HepG2 (cell line): Measurements from ENCODE around the gene MAP2K6. TPM values are rescaled to one million over a fixed set of nuclear protein-coding genes. Genes with fewer than 3 reads are reported as not detected.

Source experiments
- DZIP1 ChIP-seq: sonication (generic); formaldehyde crosslinking; IDR thresholded peaks from 2 replicates; pipeline ENCODE4 v1.5.0; 2020; ENCODE audit warnings: mild to moderate bottlenecking, missing genetic modification reagents
- JARID2 ChIP-seq: sonication (generic); formaldehyde crosslinking; IDR thresholded peaks from 2 replicates; pipeline ENCODE4 v1.8.1; 2023; ENCODE audit warnings: missing genetic modification reagents, inconsistent platforms; ENCODE audit not compliant: insufficient replicate concordance
- MBD4 ChIP-seq: IDR thresholded peaks from 2 replicates; pipeline ENCODE4 v1.6.1; 2012; ENCODE audit warnings: low read length, inconsistent platforms, borderline replicate concordance
- NFE2L1 ChIP-seq: sonication (generic); formaldehyde crosslinking; IDR thresholded peaks from 2 replicates; pipeline ENCODE4 v1.4.0; 2020; ENCODE audit warnings: missing genetic modification reagents, mild to moderate bottlenecking, borderline replicate concordance
- PPARG ChIP-seq: conservative IDR thresholded peaks from 2 replicates; pipeline ENCODE4 v1.6.1; 2016; ENCODE audit warnings: missing biosample characterization, missing genetic modification reagents
- RCOR2 ChIP-seq: IDR thresholded peaks from 2 replicates; pipeline ENCODE4 v1.6.1; 2016; ENCODE audit warnings: missing biosample characterization, missing genetic modification reagents
- SAP130 ChIP-seq: IDR thresholded peaks from 2 replicates; pipeline ENCODE4 v1.6.1; 2016; ENCODE audit warnings: low read depth
- SOX5 ChIP-seq: IDR thresholded peaks from 2 replicates; pipeline ENCODE4 v1.6.1; 2016; ENCODE audit warnings: borderline replicate concordance
- TEAD2 ChIP-seq: sonication (generic); formaldehyde crosslinking; IDR thresholded peaks from 2 replicates; pipeline ENCODE4 v1.9.0; 2021; ENCODE audit warnings: missing genetic modification reagents
- THAP11 ChIP-seq: IDR thresholded peaks from 2 replicates; pipeline ENCODE4 v1.6.1; 2016; ENCODE audit warnings: missing biosample characterization, missing genetic modification reagents
- TMF1 ChIP-seq: sonication (generic); formaldehyde crosslinking; IDR thresholded peaks from 2 replicates; pipeline ENCODE4 v1.8.1; 2022; ENCODE audit warnings: low read depth, missing genetic modification reagents
- ZFP37 ChIP-seq: sonication (generic); formaldehyde crosslinking; IDR thresholded peaks from 2 replicates; pipeline ENCODE4 v1.4.0; 2020; ENCODE audit warnings: missing genetic modification reagents, borderline replicate concordance
- ZNF124 ChIP-seq: sonication (generic); formaldehyde crosslinking; IDR thresholded peaks from 2 replicates; pipeline ENCODE4 v1.4.0; 2020; ENCODE audit warnings: missing genetic modification reagents
- ZNF225 ChIP-seq: sonication (generic); formaldehyde crosslinking; IDR thresholded peaks from 2 replicates; pipeline ENCODE4 v1.4.0; 2020; ENCODE audit warnings: mild to moderate bottlenecking, missing genetic modification reagents
- ZNF510 ChIP-seq: sonication (generic); formaldehyde crosslinking; IDR thresholded peaks from 2 replicates; pipeline ENCODE4 v1.4.0; 2020; ENCODE audit warnings: low read depth, mild to moderate bottlenecking, missing genetic modification reagents
- ZNF615 ChIP-seq: sonication (generic); formaldehyde crosslinking; IDR thresholded peaks from 2 replicates; pipeline ENCODE4 v1.5.0; 2020; ENCODE audit warnings: mild to moderate bottlenecking, missing genetic modification reagents, borderline replicate concordance
- ZNF788 ChIP-seq: sonication (generic); formaldehyde crosslinking; IDR thresholded peaks from 2 replicates; pipeline ENCODE4 v1.5.0; 2020; ENCODE audit warnings: mild to moderate bottlenecking, missing genetic modification reagents, borderline replicate concordance
- ZSCAN30 ChIP-seq: sonication (generic); formaldehyde crosslinking; IDR thresholded peaks from 2 replicates; pipeline ENCODE4 v1.5.0; 2020; ENCODE audit warnings: mild to moderate bottlenecking, missing genetic modification reagents
- polyA plus RNA-seq, 8 experiments: library from polyadenylated mRNA; depleted of rRNA in 3 of 8; stranded (reverse) in 7 of 8; unstranded in 1 of 8; fragments of >200 nt; fragmentation: Illumina TruSeq in 4 of 8; extraction: Trizol in 4 of 8; gene quantifications; 2 replicates each; pipeline versions ENCODE4 v1.2.1 to v1.2.3, GENCODE V29; 2011 to 2016; ENCODE audit warnings: low read depth in 4 of 8, missing spikeins in 1 of 8, mixed read lengths in 1 of 8; ENCODE audit not compliant: insufficient read depth in 1 of 8
- total RNA-seq, 5 experiments: library from RNA; depleted of rRNA; stranded (reverse); fragments of >200 nt; fragmentation: Illumina TruSeq; extraction: Trizol; gene quantifications; 2 replicates each; pipeline ENCODE4 v1.2.3, GENCODE V29; 2016; ENCODE audit warnings: low read depth in 1 of 5
- TF ChIP-seq, protein P1 (sequence below): IDR thresholded peaks from 2 replicates; pipeline ENCODE4 v1.6.1; 2016; ENCODE audit warnings: missing compliant biosample characterization, missing genetic modification reagents, borderline replicate concordance
- TF ChIP-seq, protein P2 (sequence below): sonication (generic); formaldehyde crosslinking; conservative IDR thresholded peaks from 2 replicates; pipeline ENCODE4 v1.4.0; 2020; ENCODE audit warnings: missing genetic modification reagents
- TF ChIP-seq, protein P3 (sequence below): sonication (generic); formaldehyde crosslinking; IDR thresholded peaks from 2 replicates; pipeline ENCODE4 v1.9.0; 2022; ENCODE audit warnings: missing genetic modification reagents, mild to moderate bottlenecking, borderline replicate concordance
- TF ChIP-seq, protein P4 (sequence below): sonication (generic); formaldehyde crosslinking; IDR thresholded peaks from 2 replicates; pipeline ENCODE4 v1.4.0; 2020; ENCODE audit warnings: missing genetic modification reagents

Gene MAP2K6
- total and polyA plus RNA-seq, 2 of the 13 experiments (the other 11 are each of a cell fraction or from before 2014, with no cell fraction given): 5.1 to 33.6 TPM

GRCh38 chr17:69390795-69391501, 23.5 kb upstream of the MAP2K6 start (continued):
- TF ChIP-seq DZIP1 (CRISPR knock-in tag): no peak
- peak; percentile 60; the same call in 1 of the 2 replicates for TF ChIP-seq THAP11 (CRISPR knock-in tag)
- no peak for TF ChIP-seq JARID2 (CRISPR knock-in tag)
- no peak for TF ChIP-seq ZFP37 (CRISPR knock-in tag)
- TF ChIP-seq SOX5 (CRISPR knock-in tag): peak; percentile 64; the same call in 1 of the 2 replicates
- TF ChIP-seq ZNF615 (CRISPR knock-in tag): no peak
- TF ChIP-seq, protein P1, sequence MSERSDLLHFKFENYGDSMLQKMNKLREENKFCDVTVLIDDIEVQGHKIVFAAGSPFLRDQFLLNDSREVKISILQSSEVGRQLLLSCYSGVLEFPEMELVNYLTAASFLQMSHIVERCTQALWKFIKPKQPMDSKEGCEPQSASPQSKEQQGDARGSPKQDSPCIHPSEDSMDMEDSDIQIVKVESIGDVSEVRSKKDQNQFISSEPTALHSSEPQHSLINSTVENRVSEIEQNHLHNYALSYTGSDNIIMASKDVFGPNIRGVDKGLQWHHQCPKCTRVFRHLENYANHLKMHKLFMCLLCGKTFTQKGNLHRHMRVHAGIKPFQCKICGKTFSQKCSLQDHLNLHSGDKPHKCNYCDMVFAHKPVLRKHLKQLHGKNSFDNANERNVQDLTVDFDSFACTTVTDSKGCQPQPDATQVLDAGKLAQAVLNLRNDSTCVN: no peak
- no peak for TF ChIP-seq ZNF788 (CRISPR knock-in tag)
- TF ChIP-seq PPARG (CRISPR knock-in tag): no peak
- TF ChIP-seq, protein P2, sequence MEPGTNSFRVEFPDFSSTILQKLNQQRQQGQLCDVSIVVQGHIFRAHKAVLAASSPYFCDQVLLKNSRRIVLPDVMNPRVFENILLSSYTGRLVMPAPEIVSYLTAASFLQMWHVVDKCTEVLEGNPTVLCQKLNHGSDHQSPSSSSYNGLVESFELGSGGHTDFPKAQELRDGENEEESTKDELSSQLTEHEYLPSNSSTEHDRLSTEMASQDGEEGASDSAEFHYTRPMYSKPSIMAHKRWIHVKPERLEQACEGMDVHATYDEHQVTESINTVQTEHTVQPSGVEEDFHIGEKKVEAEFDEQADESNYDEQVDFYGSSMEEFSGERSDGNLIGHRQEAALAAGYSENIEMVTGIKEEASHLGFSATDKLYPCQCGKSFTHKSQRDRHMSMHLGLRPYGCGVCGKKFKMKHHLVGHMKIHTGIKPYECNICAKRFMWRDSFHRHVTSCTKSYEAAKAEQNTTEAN: no peak
- no peak for TF ChIP-seq TEAD2 (CRISPR knock-in tag)
- no peak for TF ChIP-seq ZNF124 (CRISPR knock-in tag)
- peak; percentile 45; the same call in 1 of the 2 replicates for TF ChIP-seq SAP130 (CRISPR knock-in tag)
- TF ChIP-seq ZSCAN30 (CRISPR knock-in tag): no peak
- TF ChIP-seq ZNF225 (CRISPR knock-in tag): no peak
- TF ChIP-seq ZNF510 (CRISPR knock-in tag): 0 out of 2 replicates have a peak, but pooled peaks have one; percentile 66
- TF ChIP-seq TMF1 (CRISPR knock-in tag): no peak
- TF ChIP-seq, protein P3, sequence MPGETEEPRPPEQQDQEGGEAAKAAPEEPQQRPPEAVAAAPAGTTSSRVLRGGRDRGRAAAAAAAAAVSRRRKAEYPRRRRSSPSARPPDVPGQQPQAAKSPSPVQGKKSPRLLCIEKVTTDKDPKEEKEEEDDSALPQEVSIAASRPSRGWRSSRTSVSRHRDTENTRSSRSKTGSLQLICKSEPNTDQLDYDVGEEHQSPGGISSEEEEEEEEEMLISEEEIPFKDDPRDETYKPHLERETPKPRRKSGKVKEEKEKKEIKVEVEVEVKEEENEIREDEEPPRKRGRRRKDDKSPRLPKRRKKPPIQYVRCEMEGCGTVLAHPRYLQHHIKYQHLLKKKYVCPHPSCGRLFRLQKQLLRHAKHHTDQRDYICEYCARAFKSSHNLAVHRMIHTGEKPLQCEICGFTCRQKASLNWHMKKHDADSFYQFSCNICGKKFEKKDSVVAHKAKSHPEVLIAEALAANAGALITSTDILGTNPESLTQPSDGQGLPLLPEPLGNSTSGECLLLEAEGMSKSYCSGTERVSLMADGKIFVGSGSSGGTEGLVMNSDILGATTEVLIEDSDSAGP (CRISPR knock-in tag): no peak
- TF ChIP-seq MBD4: no peak
- no peak for TF ChIP-seq RCOR2 (CRISPR knock-in tag)
- TF ChIP-seq NFE2L1 (CRISPR knock-in tag): no peak
- TF ChIP-seq, protein P4, sequence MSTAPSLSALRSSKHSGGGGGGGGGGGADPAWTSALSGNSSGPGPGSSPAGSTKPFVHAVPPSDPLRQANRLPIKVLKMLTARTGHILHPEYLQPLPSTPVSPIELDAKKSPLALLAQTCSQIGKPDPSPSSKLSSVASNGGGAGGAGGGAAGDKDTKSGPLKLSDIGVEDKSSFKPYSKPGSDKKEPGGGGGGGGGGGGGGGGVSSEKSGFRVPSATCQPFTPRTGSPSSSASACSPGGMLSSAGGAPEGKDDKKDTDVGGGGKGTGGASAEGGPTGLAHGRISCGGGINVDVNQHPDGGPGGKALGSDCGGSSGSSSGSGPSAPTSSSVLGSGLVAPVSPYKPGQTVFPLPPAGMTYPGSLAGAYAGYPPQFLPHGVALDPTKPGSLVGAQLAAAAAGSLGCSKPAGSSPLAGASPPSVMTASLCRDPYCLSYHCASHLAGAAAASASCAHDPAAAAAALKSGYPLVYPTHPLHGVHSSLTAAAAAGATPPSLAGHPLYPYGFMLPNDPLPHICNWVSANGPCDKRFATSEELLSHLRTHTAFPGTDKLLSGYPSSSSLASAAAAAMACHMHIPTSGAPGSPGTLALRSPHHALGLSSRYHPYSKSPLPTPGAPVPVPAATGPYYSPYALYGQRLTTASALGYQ (CRISPR knock-in tag): no peak
